8988T (cell line): ENCODE data around the gene MCM7.

ENCODE experiments used
- DNase-seq: peaks from one replicate; pipeline ENCODE4 v3.0.0; 2011

The MCM7 gene

GRCh38 chr7:100122067-100122466 lies 20.9 kb upstream of the MCM7 start:
- no peak for DNase-seq

GRCh38 chr7:100120733-100121036 lies 19.5 kb upstream of the MCM7 start:
- no peak for DNase-seq

GRCh38 chr7:100119970-100120732 lies 19.0 kb upstream of the MCM7 start:
- peak; percentile 59 for DNase-seq

GRCh38 chr7:100119072-100119969 lies 18.1 kb upstream of the MCM7 start, which contains the start of the genes CNPY4 and TAF6:
TSS of gene CNPY4 (plus strand) at chr7:100119634. CDS start at chr7:100119745, 111 bp downstream.
TSS of gene TAF6 (minus strand) at chr7:100119358. CDS start at chr7:100114209, 5,149 bp downstream.
- DNase-seq = peak; percentile 86

- DNase-seq = no peak
Observed at GRCh38 chr7:100118388-100119071, 17.3 kb upstream of the MCM7 start.

- no peak for DNase-seq
Observed at GRCh38 chr7:100115026-100115425, 13.8 kb upstream of the MCM7 start.

GRCh38 chr7:100111914-100112313 lies 10.7 kb upstream of the MCM7 start:
- no peak for DNase-seq

- DNase-seq = no peak
Observed at GRCh38 chr7:100111156-100111555, 10.0 kb upstream of the MCM7 start.

- no peak for DNase-seq
Observed at GRCh38 chr7:100109521-100110163, 8.4 kb upstream of the MCM7 start.

- no peak for DNase-seq
Observed at GRCh38 chr7:100107890-100108289, 6.7 kb upstream of the MCM7 start.

- no peak for DNase-seq
Observed at GRCh38 chr7:100107125-100107737, 6.0 kb upstream of the MCM7 start.

- DNase-seq = no peak
Observed at GRCh38 chr7:100106633-100107032, 5.4 kb upstream of the MCM7 start.

GRCh38 chr7:100105534-100105933 lies 4.3 kb upstream of the MCM7 start:
- DNase-seq = no peak

- no peak for DNase-seq
Observed at GRCh38 chr7:100102950-100103840, 2.0 kb upstream of the MCM7 start.

- DNase-seq = peak; percentile 81
Observed at GRCh38 chr7:100100420-100101015, 679 bp downstream of the MCM7 start.

GRCh38 chr7:100099452-100099851 lies 1.7 kb downstream of the MCM7 start:
- no peak for DNase-seq

GRCh38 chr7:100098913-100099312 lies 2.3 kb downstream of the MCM7 start:
- no peak for DNase-seq

- no peak for DNase-seq
Observed at GRCh38 chr7:100095704-100096103, 5.5 kb downstream of the MCM7 start.

- DNase-seq = no peak
Observed at GRCh38 chr7:100095289-100095688, 5.9 kb downstream of the MCM7 start.

GRCh38 chr7:100093925-100094486 lies 7.2 kb downstream of the MCM7 start:
- no peak for DNase-seq

- no peak for DNase-seq
Observed at GRCh38 chr7:100093498-100093897, 7.7 kb downstream of the MCM7 start.
